T-cell (primary cell): Measurements from ENCODE around the gene CCDC127. TPM values are rescaled to one million over a fixed set of nuclear protein-coding genes. Genes with fewer than 3 reads are reported as not detected.
"Not testable (repeated sequence)": the region's sequence is repeated elsewhere in the genome, so short reads cannot be mapped to it uniquely, and the experiment has no call there.

Experiments used
- ATAC-seq, 4 experiments: fragments of 200-7000 bp in 3 of 4; fragments of 150-1000 bp in 1 of 4; cut with Tn5 transposase; replicated peaks in 1 of 4; 1 replicate in 3 of 4; 2 replicates in 1 of 4; pipeline ENCODE4 v1.10.0; 2021; ENCODE audit warnings: moderate library complexity in 3 of 4, mild to moderate bottlenecking in 2 of 4, moderate number of reproducible peaks in 1 of 4
- CTCF ChIA-PET, 2 donors: fragments of 300-600 bp; sonication (Branson Sonifier 250); formaldehyde crosslinking; loops; one replicate each; lab custom pipeline; 2022; ENCODE audit warnings: antibody characterized with exemption in 2 of 2; lab: Charles Lee
- POLR2A ChIA-PET, 2 donors: fragments of 300-600 bp; sonication (Branson Sonifier 250); formaldehyde crosslinking; loops; one replicate each; lab custom pipeline; 2022; ENCODE audit warnings: antibody characterized with exemption in 2 of 2; lab: Charles Lee
- DNase-seq, 35 experiments: peaks; one replicate each; pipeline versions ENCODE4 v3.0.0 to v3.0.0-alpha.2; 2013 to 2023
- H3K27ac ChIP-seq: one replicate; pipeline ENCODE4 v1.5.1; 2013; ENCODE audit warnings: low read length
- H3K27me3 ChIP-seq, 2 experiments: replicated peaks in 1 of 2; 1 replicate in 1 of 2; 2 replicates in 1 of 2; pipeline versions ENCODE4 v1.6.1 to v1.7.0; 2013; ENCODE audit warnings: low read length in 1 of 2, mixed read lengths in 1 of 2; ENCODE audit not compliant: control insufficient read depth in 2 of 2, insufficient read depth in 2 of 2; ENCODE audit errors: extremely low read depth in 1 of 2
- H3K36me3 ChIP-seq, 2 donors: 1 replicate in 1 of 2; 2 replicates in 1 of 2; pipeline versions ENCODE4 v1.6.1 to v1.7.0; 2013; ENCODE audit warnings: low read length in 1 of 2; ENCODE audit not compliant: control insufficient read depth in 2 of 2, insufficient read depth in 1 of 2; ENCODE audit errors: extremely low read depth in 1 of 2
- H3K4me1 ChIP-seq, 2 experiments: 1 replicate in 1 of 2; 2 replicates in 1 of 2; pipeline versions ENCODE4 v1.6.1 to v1.7.0; 2013; ENCODE audit warnings: low read length in 2 of 2, mixed read lengths in 1 of 2; ENCODE audit not compliant: insufficient read depth in 2 of 2, control insufficient read depth in 1 of 2; ENCODE audit errors: extremely low read depth in 1 of 2
- H3K4me3 ChIP-seq, 2 donors: 1 replicate in 1 of 2; 2 replicates in 1 of 2; pipeline versions ENCODE4 v1.5.1 to v1.7.0; 2013; ENCODE audit warnings: mild to moderate bottlenecking in 2 of 2, low read length in 1 of 2, moderate library complexity in 1 of 2; ENCODE audit not compliant: control insufficient read depth in 1 of 2; ENCODE audit errors: extremely low read depth in 1 of 2
- H3K9me3 ChIP-seq: 2 replicates; pipeline ENCODE4 v1.7.0; 2013
- H3K27ac Mint-ChIP-seq, 2 donors: one replicate each; pipeline ENCODE4 v1.8.0; 2020 to 2021; ENCODE audit warnings: mild to moderate bottlenecking in 2 of 2, mixed read lengths in 2 of 2
- H3K27me3 Mint-ChIP-seq, 2 donors: one replicate each; pipeline ENCODE4 v1.8.0; 2021 to 2022; ENCODE audit warnings: mixed read lengths in 2 of 2
- H3K36me3 Mint-ChIP-seq: one replicate; pipeline ENCODE4 v1.8.0; 2021; ENCODE audit warnings: mixed read lengths
- H3K4me1 Mint-ChIP-seq, 3 donors: one replicate each; pipeline ENCODE4 v1.8.0; 2020 to 2022; ENCODE audit warnings: mixed read lengths in 3 of 3, mild to moderate bottlenecking in 1 of 3
- H3K4me3 Mint-ChIP-seq, 3 donors: one replicate each; pipeline ENCODE4 v1.8.0; 2020 to 2022; ENCODE audit warnings: mild to moderate bottlenecking in 3 of 3, mixed read lengths in 3 of 3, moderate library complexity in 3 of 3
- H3K9me3 Mint-ChIP-seq, 3 donors: one replicate each; pipeline ENCODE4 v1.8.0; 2020 to 2022; ENCODE audit warnings: mixed read lengths in 3 of 3
- WGBS: methylation state at CpG from one replicate; pipeline ENCODE4 v1.1.5; 2013; ENCODE audit warnings: missing lambda C conversion rate; ENCODE audit not compliant: insufficient coverage; 5-methylcytosine and 5-hydroxymethylcytosine counted together
- total RNA-seq, 35 experiments: library from RNA in 6 of 35; stranded (reverse) in 6 of 35; fragments of 120-200 nt in 1 of 35; gene quantifications; one replicate each; pipeline versions ENCODE4 v1.2.1 to v1.2.4 and lab custom pipeline; 2013 to 2026

Gene CCDC127
- total RNA-seq, 5 donors from 2014 or later (not counting 1 experiment from before 2014, with no cell fraction given) = 2.5 to 9.8 (median 6.3) TPM

GRCh38 chr5:197892-198489 lies 20.0 kb downstream of the CCDC127 start:
- no peak overlapping the region for H3K4me3 Mint-ChIP-seq
- DNase-seq (no peak), ATAC-seq (no peak)
- H3K27ac Mint-ChIP-seq = no peak overlapping the region
- no peaks in the 10 kb centered on the region for H3K27me3 Mint-ChIP-seq
- WGBS = 87% methylated on average over 6 of the region's 12 CpGs
- no peak overlapping the region for H3K27ac ChIP-seq
- ChIA-PET CTCF (no interaction called here), POLR2A (no interaction called here)
- H3K36me3 Mint-ChIP-seq = peaks cover 12% of the 10 kb centered on the region
- no peak overlapping the region for H3K4me3 ChIP-seq
- no peaks in the 10 kb centered on the region for H3K9me3 Mint-ChIP-seq
- no peaks in the 10 kb centered on the region for H3K9me3 ChIP-seq
- H3K36me3 ChIP-seq = peaks cover 0 to 3% of the 10 kb centered on the region in 2 donors
- peaks cover 0 to 10% (median 1%) of the 10 kb centered on the region in 3 donors for H3K4me1 Mint-ChIP-seq
- H3K4me1 ChIP-seq = no peaks in the 10 kb centered on the region
- H3K27me3 ChIP-seq = peaks cover 0 to 12% of the 10 kb centered on the region in 2 experiments

DNA sequence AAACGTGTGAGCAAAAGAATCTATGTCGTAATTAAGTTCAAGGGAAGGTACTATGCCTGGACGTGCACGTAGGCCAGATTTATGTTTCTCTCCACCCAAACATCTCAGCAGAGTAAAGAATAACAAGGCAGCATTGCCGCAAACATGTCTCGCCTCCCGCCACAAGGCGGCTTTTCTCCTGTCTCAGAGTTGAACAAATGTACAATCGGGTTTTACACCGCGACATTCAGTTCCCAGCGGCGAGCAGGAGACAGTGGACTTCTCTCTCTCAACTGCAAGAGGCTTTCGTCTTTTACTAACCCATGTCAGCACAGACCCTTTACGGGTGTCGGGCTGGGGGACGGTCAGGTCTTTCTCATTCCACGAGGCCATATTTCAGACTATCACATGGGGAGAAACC lies 20.9 kb downstream of the CCDC127 start:
- H3K27me3 ChIP-seq = peaks cover 0 to 21% of the 10 kb centered on the region in 2 experiments
- H3K27me3 Mint-ChIP-seq, H3K27ac ChIP-seq, H3K27ac Mint-ChIP-seq, H3K36me3 Mint-ChIP-seq, H3K4me1 ChIP-seq, H3K9me3 Mint-ChIP-seq, H3K36me3 ChIP-seq, POLR2A ChIA-PET, CTCF ChIA-PET, H3K4me3 Mint-ChIP-seq, H3K9me3 ChIP-seq, H3K4me3 ChIP-seq, DNase-seq, H3K4me1 Mint-ChIP-seq, ATAC-seq: not testable (repeated sequence)
- WGBS = 80% methylated on average over 9 of the region's 18 CpGs

GRCh38 chr5:196350-196749 lies 21.6 kb downstream of the CCDC127 start:
- DNase-seq = no peak

GRCh38 chr5:195401-196160 lies 22.4 kb downstream of the CCDC127 start:
- Histone ChIP-seq H3K9me3 (no peaks in the 10 kb centered on the region), H3K27ac (no peak overlapping the region), H3K27me3 (peaks cover 0 to 33% of the 10 kb centered on the region in 2 experiments), H3K36me3 (no peaks in the 10 kb centered on the region), H3K4me3 (no peak overlapping the region), H3K4me1 (peaks cover 0 to 8% of the 10 kb centered on the region in 2 experiments)
- Mint-ChIP-seq H3K36me3 (no peaks in the 10 kb centered on the region), H3K4me3 (no peak overlapping the region), H3K27me3 (peaks cover 0 to 8% of the 10 kb centered on the region in 2 donors), H3K4me1 (no peaks in the 10 kb centered on the region), H3K27ac (no peak overlapping the region), H3K9me3 (no peaks in the 10 kb centered on the region)
- no peak for ATAC-seq
- no peak for DNase-seq
- CTCF ChIA-PET = no interaction called here
- WGBS = 77% methylated on average over 22 of the region's 33 CpGs
- POLR2A ChIA-PET = interaction anchor here in 1 of 2 donors (0.5 kb wide), 1 partner anchor 1178 kb away, joined by 3 read pairs; no protein-coding TSS in a partner anchor

More at GRCh38 chr5:196350-196749, 21.6 kb downstream of the CCDC127 start:
- Histone ChIP-seq H3K27ac (no peak overlapping the region), H3K4me3 (no peak overlapping the region), H3K4me1 (peaks cover 0 to 2% of the 10 kb centered on the region in 2 experiments), H3K36me3 (no peaks in the 10 kb centered on the region), H3K27me3 (peaks cover 0 to 26% of the 10 kb centered on the region in 2 experiments), H3K9me3 (no peaks in the 10 kb centered on the region)
- no peak overlapping the region for H3K27ac Mint-ChIP-seq
- ATAC-seq = peak in 1 of 4 experiments; percentile 24
- 88% methylated on average over 3 of the region's 10 CpGs for whole genome bisulfite sequencing
- peaks cover 0 to 8% of the 10 kb centered on the region in 2 donors for H3K27me3 Mint-ChIP-seq
- no peaks in the 10 kb centered on the region for H3K9me3 Mint-ChIP-seq
- ChIA-PET POLR2A (no interaction called here), CTCF (no interaction called here)
- no peak overlapping the region for H3K4me3 Mint-ChIP-seq
- no peaks in the 10 kb centered on the region for H3K36me3 Mint-ChIP-seq
- H3K4me1 Mint-ChIP-seq = peaks cover 0 to 1% (median 0%) of the 10 kb centered on the region in 3 donors

- H3K9me3 Mint-ChIP-seq = no peaks in the 10 kb centered on the region
- H3K27me3 Mint-ChIP-seq = peaks cover 0 to 8% of the 10 kb centered on the region in 2 donors
- DNase-seq (no peak), ATAC-seq (no peak)
- ChIA-PET CTCF (no interaction called here), POLR2A (no interaction called here)
- H3K27ac Mint-ChIP-seq = no peak overlapping the region
- Histone ChIP-seq H3K27me3 (peaks cover 0 to 37% of the 10 kb centered on the region in 2 experiments), H3K4me3 (no peak overlapping the region), H3K9me3 (no peaks in the 10 kb centered on the region), H3K4me1 (peaks cover 0 to 8% of the 10 kb centered on the region in 2 experiments), H3K36me3 (no peaks in the 10 kb centered on the region), H3K27ac (no peak overlapping the region)
- 93% methylated on average over 33 of the region's 36 CpGs for WGBS
- no peak overlapping the region for H3K4me3 Mint-ChIP-seq
- no peaks in the 10 kb centered on the region for H3K4me1 Mint-ChIP-seq
- no peaks in the 10 kb centered on the region for H3K36me3 Mint-ChIP-seq
Observed at GRCh38 chr5:194603-195209, 23.2 kb downstream of the CCDC127 start.

DNA sequence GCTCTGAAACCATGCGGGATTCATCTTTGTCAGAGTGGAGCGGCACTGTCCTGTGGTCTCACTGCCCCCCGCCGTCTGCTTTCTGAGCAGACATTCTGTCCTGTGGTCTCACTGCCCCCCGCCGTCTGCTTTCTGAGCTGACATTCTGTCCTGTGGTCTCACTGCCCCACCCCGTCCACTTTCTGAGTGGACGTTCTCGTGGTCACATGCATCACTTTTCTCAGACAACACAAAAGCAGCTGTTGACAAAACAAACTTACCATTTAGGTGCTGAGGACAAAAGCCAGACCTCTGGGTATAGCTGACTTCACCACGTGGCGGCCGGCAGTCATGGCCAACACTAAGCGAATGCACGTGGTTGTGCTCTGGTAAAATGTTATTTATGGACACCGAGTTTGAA lies 23.9 kb downstream of the CCDC127 start:
- Histone ChIP-seq H3K4me3 (no peak overlapping the region), H3K4me1 (peaks cover 0 to 8% of the 10 kb centered on the region in 2 experiments), H3K27me3 (peaks cover 0 to 41% of the 10 kb centered on the region in 2 experiments), H3K36me3 (no peaks in the 10 kb centered on the region), H3K27ac (no peak overlapping the region), H3K9me3 (no peaks in the 10 kb centered on the region)
- peaks cover 0 to 8% of the 10 kb centered on the region in 2 donors for H3K27me3 Mint-ChIP-seq
- POLR2A ChIA-PET = no interaction called here
- H3K4me3 Mint-ChIP-seq = no peak overlapping the region
- H3K27ac Mint-ChIP-seq = no peak overlapping the region
- no peaks in the 10 kb centered on the region for H3K4me1 Mint-ChIP-seq
- ATAC-seq (no peak), DNase-seq (no peak)
- H3K36me3 Mint-ChIP-seq = no peaks in the 10 kb centered on the region
- H3K9me3 Mint-ChIP-seq = no peaks in the 10 kb centered on the region
- CTCF ChIA-PET = no interaction called here
- 97% methylated on average over 7 of the region's 15 CpGs for WGBS
